Sigmoid colon (tissue), 7 donors: Measurements from ENCODE around the gene CEACAM18. TPM values are rescaled to one million over a fixed set of nuclear protein-coding genes. Genes with fewer than 3 reads are reported as not detected.

Experiments used
- DNase-seq: peaks from one replicate; pipeline ENCODE4 v3.0.0-alpha.2; 2019
- H3K27ac ChIP-seq, 4 donors: fragments of 200-600 bp; sonication (generic); one replicate each; pipeline ENCODE4 v1.5.1; 2016 to 2019; ENCODE audit warnings: mild to moderate bottlenecking in 1 of 4
- H3K27me3 ChIP-seq, 3 donors: fragments of 200-600 bp; sonication (generic); one replicate each; pipeline ENCODE4 v1.5.1; 2019; ENCODE audit warnings: mild to moderate bottlenecking in 1 of 3
- H3K36me3 ChIP-seq, 4 donors: fragments of 200-600 bp; sonication (generic); one replicate each; pipeline ENCODE4 v1.5.1; 2016 to 2019
- H3K4me1 ChIP-seq, 4 donors: fragments of 200-600 bp; sonication (generic); one replicate each; pipeline ENCODE4 v1.5.1; 2017 to 2019
- H3K4me3 ChIP-seq, 4 donors: fragments of 200-600 bp; sonication (generic); one replicate each; pipeline ENCODE4 v1.5.1; 2017 to 2019; ENCODE audit warnings: mild to moderate bottlenecking in 2 of 4, moderate library complexity in 1 of 4
- H3K9me3 ChIP-seq, 4 donors: fragments of 200-600 bp in 3 of 4; sonication (generic) in 3 of 4; one replicate each; pipeline versions ENCODE4 v1.5.1 to v1.6.1; 2013 to 2019
- CTCF ChIP-seq, 4 experiments: fragments of 450-650 bp in 3 of 4; fragments of 200-600 bp in 1 of 4; IDR thresholded peaks; one replicate each; pipeline ENCODE4 v1.5.1; 2016 to 2019; ENCODE audit warnings: antibody characterized with exemption in 4 of 4, mild to moderate bottlenecking in 3 of 4, moderate library complexity in 2 of 4
- EP300 ChIP-seq, 4 donors: sonication (generic); formaldehyde crosslinking; IDR thresholded peaks; one replicate each; pipeline ENCODE4 v1.6.1; 2017; ENCODE audit warnings: antibody characterized with exemption in 4 of 4
- POLR2A ChIP-seq, 2 donors: fragments of 450-650 bp; IDR thresholded peaks; one replicate each; pipeline ENCODE4 v1.6.1; 2016; ENCODE audit warnings: antibody characterized with exemption in 2 of 2, mild to moderate bottlenecking in 2 of 2, moderate library complexity in 2 of 2
- POLR2AphosphoS5 ChIP-seq, 4 donors: sonication (generic); formaldehyde crosslinking; IDR thresholded peaks; one replicate each; pipeline ENCODE4 v1.6.1; 2017; ENCODE audit warnings: antibody characterized with exemption in 4 of 4
- WGBS, 2 donors: extraction: QIAGEN DNeasy Blood & Tissue Kit; methylation state at CpG; one replicate each; pipeline ENCODE4 v1.1.7; 2013; 5-methylcytosine and 5-hydroxymethylcytosine counted together
- intact Hi-C: fragments of 100-400 bp; cut with DNase I; formaldehyde crosslinking; loops from one replicate; pipeline ENCODE4 v1.15.1; 2023
- polyA plus RNA-seq, 3 donors: library from polyadenylated mRNA; stranded (reverse); fragments of 200-250 nt; gene quantifications; one replicate each; pipeline ENCODE4 v1.2.3, GENCODE V29; 2013
- total RNA-seq, 4 donors: library from RNA; depleted of rRNA; stranded (reverse); fragments of >200 nt; gene quantifications; one replicate each; pipeline ENCODE4 v1.1.0, GENCODE V29; 2016
- donor health status: healthy with polysubstance abuse.
- donor health status: Bipolar disorder and iron deficiency.
- donor health status: healthy.

Gene CEACAM18
- total and polyA plus RNA-seq, 7 donors = not detected

GRCh38 chr19:51471527-51471926 is 6.8 kb upstream of the CEACAM18 start:
- TF ChIP-seq POLR2AphosphoS5 (IDR thresholded peaks at IDR 0.05) (no peak), EP300 (IDR thresholded peaks at IDR 0.05) (no peak), POLR2A (IDR thresholded peaks at IDR 0.05) (no peak), CTCF (IDR thresholded peaks at IDR 0.05) (no peak)
- H3K9me3 ChIP-seq = no peaks in the 10 kb centered on the region
- no peak overlapping the region for H3K4me3 ChIP-seq
- no peaks in the 10 kb centered on the region for H3K36me3 ChIP-seq
- H3K27ac ChIP-seq = no peak overlapping the region
- H3K4me1 ChIP-seq = no peaks in the 10 kb centered on the region
- intact Hi-C loops = no loop called here
- WGBS, 2 donors = 66 to 80% methylated on average over 1 of the region's 1 CpG
- no peak for DNase-seq
- peaks cover 0 to 19% (median 0%) of the 10 kb centered on the region in 3 donors for H3K27me3 ChIP-seq

- WGBS, 2 donors = 15 to 31% methylated on average over 4 of the region's 4 CpGs
- no peaks in the 10 kb centered on the region for H3K4me1 ChIP-seq
- no peak overlapping the region for H3K4me3 ChIP-seq
- no peaks in the 10 kb centered on the region for H3K36me3 ChIP-seq
- H3K9me3 ChIP-seq = no peaks in the 10 kb centered on the region
- no peak overlapping the region for H3K27ac ChIP-seq
- DNase-seq = no peak
- intact Hi-C loops = loop anchor here (1.0 to 2.0 kb wide), 2 partner anchors 185 to 306 kb away; no protein-coding TSS in a partner anchor
- TF ChIP-seq CTCF (IDR thresholded peaks at IDR 0.05) (no peak), EP300 (IDR thresholded peaks at IDR 0.05) (no peak), POLR2AphosphoS5 (IDR thresholded peaks at IDR 0.05) (no peak), POLR2A (IDR thresholded peaks at IDR 0.05) (no peak)
- peaks cover 0 to 19% (median 0%) of the 10 kb centered on the region in 3 donors for H3K27me3 ChIP-seq
Measured at GRCh38 chr19:51472607-51473006, 5.7 kb upstream of the CEACAM18 start.

- no peaks in the 10 kb centered on the region for H3K36me3 ChIP-seq
- TF ChIP-seq EP300 (IDR thresholded peaks at IDR 0.05) = no peak
- TF ChIP-seq CTCF (IDR thresholded peaks at IDR 0.05) = peak; percentile 44 to 80 (median 71)
- no peaks in the 10 kb centered on the region for H3K4me1 ChIP-seq
- no peaks in the 10 kb centered on the region for H3K9me3 ChIP-seq
- H3K27ac ChIP-seq = no peak overlapping the region
- H3K27me3 ChIP-seq = peaks cover 0 to 20% (median under 1%) of the 10 kb centered on the region in 3 donors
- intact Hi-C loops = loop anchor here (1.0 to 2.0 kb wide), 2 partner anchors 184 to 306 kb away; no protein-coding TSS in a partner anchor
- 21 to 33% methylated on average over 7 of the region's 7 CpGs for WGBS, 2 donors
- H3K4me3 ChIP-seq = no peak overlapping the region
- peak; percentile 79 for DNase-seq
Measured at GRCh38 chr19:51473009-51473707, 5.2 kb upstream of the CEACAM18 start.

GRCh38 chr19:51476164-51476563 is 2.2 kb upstream of the CEACAM18 start:
- H3K9me3 ChIP-seq = no peaks in the 10 kb centered on the region
- no peak for DNase-seq
- TF ChIP-seq POLR2AphosphoS5 (IDR thresholded peaks at IDR 0.05) (no peak), EP300 (IDR thresholded peaks at IDR 0.05) (no peak), CTCF (IDR thresholded peaks at IDR 0.05) (no peak), POLR2A (IDR thresholded peaks at IDR 0.05) (no peak)
- no peaks in the 10 kb centered on the region for H3K36me3 ChIP-seq
- H3K27me3 ChIP-seq = peaks cover 0 to 28% (median 16%) of the 10 kb centered on the region in 3 donors
- WGBS, 2 donors = 77 to 90% methylated on average over 3 of the region's 3 CpGs
- no peaks in the 10 kb centered on the region for H3K4me1 ChIP-seq
- no peak overlapping the region for H3K27ac ChIP-seq
- no peak overlapping the region for H3K4me3 ChIP-seq
- intact Hi-C loops = no loop called here
